GM18498 (cell line): Measurements from ENCODE around the gene RAMACL.
"Not testable (repeated sequence)": the region's sequence is repeated elsewhere in the genome, so short reads cannot be mapped to it uniquely, and the experiment has no call there.

Experiments used
- ATAC-seq: cut with Tn5 transposase; IDR thresholded peaks from one replicate; pipeline ENCODE4 v1.9.1; 2021; ENCODE audit warnings: mild to moderate bottlenecking, moderate library complexity; ENCODE audit not compliant: unreplicated experiment

RAMACL gene

GRCh38 chr6:166586424-166587156 lies at the start of gene RAMACL:
TSS of gene RAMACL (minus strand) at chr6:166586678. CDS start at chr6:166586477, 201 bp downstream.
- ATAC-seq: peak; percentile 72

GRCh38 chr6:166635013-166635970 lies 48.8 kb upstream of the RAMACL start:
- ATAC-seq: no peak

GRCh38 chr6:166634581-166634980 lies 48.1 kb upstream of the RAMACL start:
- not testable (repeated sequence) for ATAC-seq

- no peak for ATAC-seq
Measured at GRCh38 chr6:166633732-166634535, 47.5 kb upstream of the RAMACL start.

GRCh38 chr6:166632731-166633130 lies 46.3 kb upstream of the RAMACL start:
- no peak for ATAC-seq

GRCh38 chr6:166630462-166630861 lies 44.0 kb upstream of the RAMACL start:
- ATAC-seq: no peak

GRCh38 chr6:166629628-166630027 lies 43.1 kb upstream of the RAMACL start:
- no peak for ATAC-seq

GRCh38 chr6:166627875-166628801 lies 41.7 kb upstream of the RAMACL start:
- ATAC-seq: peak; percentile 27

GRCh38 chr6:166627033-166627874 lies 40.8 kb upstream of the RAMACL start, which contains the start of gene RPS6KA2:
TSS of gene RPS6KA2 (minus strand) at chr6:166627251. CDS start at chr6:166627019, 232 bp downstream.
- ATAC-seq: peak; percentile 88

- peak; percentile 4 for ATAC-seq
Measured at GRCh38 chr6:166626177-166627032, 39.9 kb upstream of the RAMACL start.

GRCh38 chr6:166625356-166625755 lies 38.9 kb upstream of the RAMACL start:
- ATAC-seq: no peak

- ATAC-seq: no peak
Measured at GRCh38 chr6:166624275-166624674, 37.8 kb upstream of the RAMACL start.

GRCh38 chr6:166623318-166623717 lies 36.8 kb upstream of the RAMACL start:
- no peak for ATAC-seq

- ATAC-seq: no peak
Measured at GRCh38 chr6:166621114-166621540, 34.6 kb upstream of the RAMACL start.

- no peak for ATAC-seq
Measured at GRCh38 chr6:166620478-166621113, 34.1 kb upstream of the RAMACL start.

- ATAC-seq: no peak
Measured at GRCh38 chr6:166619912-166620311, 33.4 kb upstream of the RAMACL start.
